ENCODE measurements around the gene HNRNPA0.

The HNRNPA0 gene

DNA sequence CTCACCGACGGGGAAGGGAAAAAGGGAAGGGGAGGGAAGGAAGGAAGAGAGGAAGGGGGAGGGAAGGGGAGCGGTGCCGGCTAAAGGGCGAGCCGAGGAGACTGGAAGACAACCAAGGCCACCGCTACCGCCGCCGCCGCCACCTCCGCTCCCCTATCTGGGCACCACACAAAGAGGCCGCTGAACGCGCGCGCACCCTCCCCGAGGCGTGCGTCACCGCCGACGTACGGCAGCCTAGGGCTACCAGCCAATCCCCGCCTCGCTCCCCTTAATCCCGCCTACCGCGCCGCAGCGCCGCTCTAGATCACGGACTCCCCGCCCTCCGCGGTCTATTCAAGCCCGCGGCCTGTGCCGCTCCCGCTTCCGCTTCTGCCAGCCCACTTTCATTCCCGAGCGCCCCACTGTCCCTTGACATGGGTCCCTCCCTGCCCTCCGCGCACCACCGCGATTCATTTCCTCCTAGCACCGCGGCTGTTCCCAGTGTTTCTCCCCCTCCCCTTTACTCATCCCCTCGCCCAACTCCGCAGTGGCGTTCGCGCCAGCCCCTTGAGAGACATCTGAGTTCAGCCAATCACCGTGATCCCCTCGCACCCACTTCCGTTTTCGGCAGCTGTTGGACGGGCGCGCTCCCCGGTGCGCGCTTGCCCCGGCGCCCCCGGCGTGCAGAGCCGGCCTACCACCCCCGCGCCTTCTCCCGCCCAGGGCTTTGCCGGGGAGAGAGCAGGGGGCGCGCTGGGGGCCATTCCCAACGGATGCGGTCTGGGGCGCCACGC lies at the start of gene HNRNPA0:
Gene HNRNPA0 (minus strand): TSS at position 176 of the 773 bp plus-strand sequence. CDS start 297 bp downstream, outside the sequence.
- TF ChIP-seq, protein P1, sequence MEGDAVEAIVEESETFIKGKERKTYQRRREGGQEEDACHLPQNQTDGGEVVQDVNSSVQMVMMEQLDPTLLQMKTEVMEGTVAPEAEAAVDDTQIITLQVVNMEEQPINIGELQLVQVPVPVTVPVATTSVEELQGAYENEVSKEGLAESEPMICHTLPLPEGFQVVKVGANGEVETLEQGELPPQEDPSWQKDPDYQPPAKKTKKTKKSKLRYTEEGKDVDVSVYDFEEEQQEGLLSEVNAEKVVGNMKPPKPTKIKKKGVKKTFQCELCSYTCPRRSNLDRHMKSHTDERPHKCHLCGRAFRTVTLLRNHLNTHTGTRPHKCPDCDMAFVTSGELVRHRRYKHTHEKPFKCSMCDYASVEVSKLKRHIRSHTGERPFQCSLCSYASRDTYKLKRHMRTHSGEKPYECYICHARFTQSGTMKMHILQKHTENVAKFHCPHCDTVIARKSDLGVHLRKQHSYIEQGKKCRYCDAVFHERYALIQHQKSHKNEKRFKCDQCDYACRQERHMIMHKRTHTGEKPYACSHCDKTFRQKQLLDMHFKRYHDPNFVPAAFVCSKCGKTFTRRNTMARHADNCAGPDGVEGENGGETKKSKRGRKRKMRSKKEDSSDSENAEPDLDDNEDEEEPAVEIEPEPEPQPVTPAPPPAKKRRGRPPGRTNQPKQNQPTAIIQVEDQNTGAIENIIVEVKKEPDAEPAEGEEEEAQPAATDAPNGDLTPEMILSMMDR (IDR thresholded peaks at IDR 0.05; ENCODE audit: low read depth, low read length) = no peak
- H3K4me3 ChIP-seq (ENCODE audit: low read depth, low read length) = peak within 1 kb of the TSS; percentile 97

DNA sequence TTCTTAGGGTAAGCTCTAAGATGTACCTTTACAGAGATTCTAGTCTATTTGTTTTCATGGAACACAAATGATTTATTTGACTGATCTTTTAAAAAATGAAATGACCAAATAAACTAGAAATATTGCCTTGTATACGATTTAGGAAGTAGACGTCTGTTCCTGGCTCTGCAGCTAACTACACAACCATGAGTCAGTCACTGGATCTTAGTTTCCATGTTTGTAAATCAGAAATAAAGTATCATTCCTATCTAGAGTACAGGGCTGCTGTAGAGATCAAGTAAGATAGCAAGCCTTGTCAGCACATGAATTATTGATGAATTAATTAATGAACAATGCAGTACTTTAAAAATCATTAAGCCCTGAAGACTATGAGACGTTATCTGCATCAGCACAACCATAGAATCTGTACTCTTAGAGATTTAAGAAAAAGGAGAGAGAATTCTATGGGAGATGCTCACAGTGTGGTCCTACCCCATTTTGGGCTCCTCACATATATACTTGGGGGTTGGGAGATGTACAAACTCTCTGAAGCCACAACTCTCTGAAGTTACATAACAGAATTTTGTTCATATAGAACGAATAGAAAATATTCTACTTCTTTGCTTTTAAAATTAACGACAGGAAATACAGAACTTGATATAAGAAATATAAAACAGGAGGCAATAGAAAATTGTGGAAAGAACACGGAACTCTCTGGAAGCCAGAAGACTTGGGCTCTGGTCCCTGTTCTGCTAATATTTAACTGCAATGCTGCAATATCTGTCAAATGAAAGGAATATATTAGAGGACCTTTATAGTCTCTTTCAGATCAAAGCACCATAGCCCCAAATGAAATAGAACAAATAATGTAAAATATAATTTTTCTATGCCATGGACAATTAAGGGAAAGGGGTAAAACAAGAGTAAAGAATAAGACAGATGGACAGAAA lies 48.4 kb upstream of the HNRNPA0 start:
- no peak overlapping the region for H3K4me3 ChIP-seq (ENCODE audit: low read depth, low read length)
- TF ChIP-seq, protein P1 (IDR thresholded peaks at IDR 0.05; ENCODE audit: low read depth, low read length) = no peak

DNA sequence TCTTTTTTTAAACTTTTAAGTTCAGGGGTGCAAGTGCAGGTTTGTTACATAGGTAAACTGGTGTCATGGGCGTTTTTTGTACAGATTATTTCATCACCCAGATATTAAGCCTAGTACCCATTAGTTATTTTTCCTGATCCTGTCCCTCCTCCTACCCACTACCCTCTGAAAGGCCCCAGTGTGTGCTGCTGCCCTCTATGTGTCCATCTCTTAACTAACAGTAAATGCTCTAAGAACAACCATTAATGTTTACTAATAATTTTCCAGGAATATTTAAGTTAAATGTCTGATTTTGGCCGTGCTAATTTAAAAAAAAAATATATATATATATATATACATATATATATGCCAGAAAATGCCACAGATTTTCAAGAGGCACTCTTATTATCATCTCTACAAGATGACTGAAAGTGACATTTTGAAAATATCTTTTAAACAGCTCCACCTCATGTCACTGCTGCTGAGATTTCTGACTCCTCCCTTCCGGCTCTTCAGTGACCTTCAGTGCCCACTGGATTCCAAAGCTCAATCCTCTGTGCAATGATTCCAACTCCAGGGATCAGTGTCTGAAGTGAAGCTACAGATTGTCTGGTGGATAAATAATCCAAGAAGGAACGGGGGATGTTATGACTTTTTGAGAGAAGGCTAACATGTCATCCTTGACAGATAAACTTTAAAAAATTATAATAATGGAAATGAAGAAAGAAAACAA lies 46.7 kb upstream of the HNRNPA0 start:
- TF ChIP-seq, protein P1 (IDR thresholded peaks at IDR 0.05; ENCODE audit: low read depth, low read length) = no peak
- no peak overlapping the region for H3K4me3 ChIP-seq (ENCODE audit: low read depth, low read length)

DNA sequence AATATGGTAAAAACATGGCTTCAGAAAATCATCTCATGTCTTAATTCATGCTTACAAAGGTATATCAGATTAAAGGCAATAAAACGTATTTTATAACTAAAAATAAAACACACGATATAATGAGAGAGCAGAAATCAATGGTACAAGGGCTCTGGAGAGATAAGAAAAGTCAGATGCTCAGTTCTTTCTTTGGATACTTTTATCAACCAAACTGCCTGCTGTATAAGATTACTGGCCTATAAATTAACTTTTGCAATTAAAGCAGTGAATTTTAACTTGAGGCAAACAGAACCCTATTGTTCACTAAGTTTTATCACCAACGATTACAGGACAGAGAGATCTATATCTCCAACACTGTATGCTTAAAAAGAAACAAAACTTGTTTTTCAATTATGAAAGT lies 42.1 kb upstream of the HNRNPA0 start:
- no peak overlapping the region for H3K4me3 ChIP-seq (ENCODE audit: low read depth, low read length)
- TF ChIP-seq, protein P1 (IDR thresholded peaks at IDR 0.05; ENCODE audit: low read depth, low read length) = no peak

- TF ChIP-seq, protein P1 (IDR thresholded peaks at IDR 0.05; ENCODE audit: low read depth, low read length) = no peak
- no peak overlapping the region for H3K4me3 ChIP-seq (ENCODE audit: low read depth, low read length)
These were observed 40.7 kb upstream of the HNRNPA0 start for GRCh38 chr5:137794863-137795262.

DNA sequence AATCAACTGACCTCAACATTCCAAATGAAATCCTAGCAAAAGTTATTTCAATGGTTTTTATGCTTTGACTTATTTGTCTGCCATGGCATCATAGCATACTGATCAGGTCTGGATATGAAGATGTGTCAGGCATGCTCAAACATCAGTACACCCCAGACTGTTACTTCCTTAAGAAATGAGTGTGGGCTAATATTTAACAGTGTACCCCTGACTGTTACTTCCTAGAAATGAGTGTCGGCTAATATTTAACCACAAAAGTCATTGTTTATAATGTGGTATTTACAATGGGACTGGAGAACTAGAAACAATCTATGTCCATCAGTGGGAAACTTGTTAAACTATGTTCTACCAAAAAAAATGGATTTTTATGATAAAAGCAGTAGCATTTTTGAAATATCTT lies 38.1 kb upstream of the HNRNPA0 start:
- no peak overlapping the region for H3K4me3 ChIP-seq (ENCODE audit: low read depth, low read length)
- TF ChIP-seq, protein P1 (IDR thresholded peaks at IDR 0.05; ENCODE audit: low read depth, low read length) = no peak
